DND-41 (cell line): Measurements from ENCODE around the gene MAST4.

Source experiments
- ATAC-seq: fragments of 200-7000 bp; cut with Tn5 transposase; 3 replicates; pipeline ENCODE4 v1.9.1; 2021; ENCODE audit warnings: low read depth; ENCODE audit not compliant: insufficient read depth
- DNase-seq: peaks from one replicate; pipeline ENCODE4 v3.0.0-alpha.2; 2020
- H2AFZ ChIP-seq: 2 replicates; pipeline ENCODE4 v1.6.0; 2012; ENCODE audit warnings: low read depth, low read length
- H3K27ac ChIP-seq: 2 replicates; pipeline ENCODE4 v1.5.1; 2012; ENCODE audit warnings: low read length, inconsistent platforms
- H3K27me3 ChIP-seq: fragments of 200-600 bp; sonication (generic); 2 replicates; pipeline ENCODE4 v1.6.0; 2012; ENCODE audit warnings: low read length, mild to moderate bottlenecking, inconsistent platforms; ENCODE audit not compliant: insufficient read depth, poor library complexity
- H3K36me3 ChIP-seq: 2 replicates; pipeline ENCODE4 v1.5.1; 2012; ENCODE audit warnings: low read length, inconsistent platforms; ENCODE audit not compliant: insufficient read depth
- H3K4me1 ChIP-seq: 2 replicates; pipeline ENCODE4 v1.5.1; 2012; ENCODE audit warnings: mild to moderate bottlenecking, low read length; ENCODE audit not compliant: insufficient read depth
- H3K4me2 ChIP-seq: 2 replicates; pipeline ENCODE4 v1.6.0; 2012; ENCODE audit warnings: mild to moderate bottlenecking, moderate library complexity, low read length, inconsistent platforms; ENCODE audit not compliant: insufficient read depth
- H3K4me3 ChIP-seq, 2 experiments: fragments of 200-600 bp in 1 of 2; shearing (Covaris generic) in 1 of 2; 2 replicates each; pipeline ENCODE4 v1.5.1; 2012 to 2016; ENCODE audit warnings: inconsistent platforms in 2 of 2, low read length in 2 of 2, mild to moderate bottlenecking in 2 of 2, low read depth in 1 of 2, moderate library complexity in 1 of 2
- H3K79me2 ChIP-seq: 2 replicates; pipeline ENCODE4 v1.6.0; 2012; ENCODE audit warnings: low read length, inconsistent platforms; ENCODE audit not compliant: insufficient read depth
- H3K9ac ChIP-seq: 2 replicates; pipeline ENCODE4 v1.6.0; 2012; ENCODE audit warnings: low read depth, mild to moderate bottlenecking, inconsistent platforms, low read length, moderate library complexity
- H3K9me3 ChIP-seq: 2 replicates; pipeline ENCODE4 v1.5.1; 2012; ENCODE audit warnings: low read length, moderate library complexity, mild to moderate bottlenecking, inconsistent platforms; ENCODE audit not compliant: insufficient read depth, severe bottlenecking
- H4K20me1 ChIP-seq: 2 replicates; pipeline ENCODE4 v1.6.0; 2012; ENCODE audit warnings: low read length; ENCODE audit not compliant: insufficient read depth
- CTCF ChIP-seq: IDR thresholded peaks from 2 replicates; pipeline ENCODE4 v1.5.1; 2012; ENCODE audit warnings: borderline replicate concordance, low read length, moderate library complexity, mild to moderate bottlenecking; ENCODE audit not compliant: poor library complexity, severe bottlenecking; ENCODE audit errors: extremely low read depth
- EZH2 ChIP-seq: IDR thresholded peaks from 3 replicates; pipeline ENCODE4 v1.6.1; 2012; ENCODE audit warnings: borderline replicate concordance, low read depth, mild to moderate bottlenecking, moderate library complexity, low read length, inconsistent platforms; ENCODE audit not compliant: severe bottlenecking

The MAST4 gene

GRCh38 chr5:66841264-66841663 is 245.1 kb downstream of the MAST4 start:
- Histone ChIP-seq H3K4me2 (no peak overlapping the region), H2AFZ (no peak overlapping the region), H3K9ac (no peak overlapping the region), H3K27ac (no peak overlapping the region), H3K27me3 (no peaks in the 10 kb centered on the region), H4K20me1 (no peaks in the 10 kb centered on the region), H3K9me3 (no peaks in the 10 kb centered on the region), H3K36me3 (peaks cover 4% of the 10 kb centered on the region; the same call in 1 of the 2 replicates), H3K4me1 (peaks cover 6% of the 10 kb centered on the region; the same call in 1 of the 2 replicates), H3K79me2 (no peaks in the 10 kb centered on the region), H3K4me3 (no peak overlapping the region)
- DNase-seq: no peak
- TF ChIP-seq CTCF: no peak
- TF ChIP-seq EZH2: no peak
- no peak for ATAC-seq

- H3K27me3 ChIP-seq: no peaks in the 10 kb centered on the region
- ATAC-seq (no peak), DNase-seq (no peak)
- H3K79me2 ChIP-seq: no peaks in the 10 kb centered on the region
- no peak overlapping the region for H3K4me3 ChIP-seq
- no peak overlapping the region for H2AFZ ChIP-seq
- TF ChIP-seq CTCF: no peak
- no peak for TF ChIP-seq EZH2
- H3K4me1 ChIP-seq: peaks cover 6% of the 10 kb centered on the region; the same call in 1 of the 2 replicates
- no peak overlapping the region for H3K9ac ChIP-seq
- H3K36me3 ChIP-seq: peaks cover 4% of the 10 kb centered on the region; the same call in 1 of the 2 replicates
- no peak overlapping the region for H3K4me2 ChIP-seq
- H3K27ac ChIP-seq: no peak overlapping the region
- no peaks in the 10 kb centered on the region for H3K9me3 ChIP-seq
- no peaks in the 10 kb centered on the region for H4K20me1 ChIP-seq
Measured at GRCh38 chr5:66842540-66842939, 246.3 kb downstream of the MAST4 start.

GRCh38 chr5:66843065-66843464 is 246.9 kb downstream of the MAST4 start:
- no peak overlapping the region for H3K4me3 ChIP-seq
- no peak overlapping the region for H3K4me2 ChIP-seq
- no peaks in the 10 kb centered on the region for H3K9me3 ChIP-seq
- no peak for DNase-seq
- no peaks in the 10 kb centered on the region for H3K79me2 ChIP-seq
- no peak overlapping the region for H3K9ac ChIP-seq
- peaks cover 6% of the 10 kb centered on the region; the same call in 1 of the 2 replicates for H3K4me1 ChIP-seq
- no peaks in the 10 kb centered on the region for H4K20me1 ChIP-seq
- ATAC-seq: no peak
- H3K27me3 ChIP-seq: no peaks in the 10 kb centered on the region
- TF ChIP-seq CTCF (no peak), EZH2 (no peak)
- no peak overlapping the region for H3K27ac ChIP-seq
- peaks cover 4% of the 10 kb centered on the region; the same call in 1 of the 2 replicates for H3K36me3 ChIP-seq
- H2AFZ ChIP-seq: no peak overlapping the region
